Stimulated activated CD8-positive, alpha-beta memory T cell treated with anti-CD3 and anti-CD28 coated beads, Interleukin-7, amount 100 ng/mL, for 4 hours (primary cell): ENCODE measurements around the gene GRID1.

Experiments used
- DNase-seq, 2 donors: peaks; one replicate each; pipeline ENCODE4 v3.0.0-alpha.2; 2020; ENCODE audit warnings: low read depth in 2 of 2

GRID1 gene

GRCh38 chr10:86139066-86139657 is 227.4 kb downstream of the GRID1 start:
- no peak for DNase-seq

- DNase-seq: no peak
Measured at GRCh38 chr10:86138551-86139065, 228.0 kb downstream of the GRID1 start.

- DNase-seq: no peak
Measured at GRCh38 chr10:86137561-86137960, 229.0 kb downstream of the GRID1 start.

GRCh38 chr10:86136934-86137333 is 229.7 kb downstream of the GRID1 start:
- no peak for DNase-seq

- DNase-seq: no peak
Measured at GRCh38 chr10:86135191-86135590, 231.4 kb downstream of the GRID1 start.

GRCh38 chr10:86130737-86131475 is 235.7 kb downstream of the GRID1 start:
- DNase-seq: no peak

GRCh38 chr10:86130041-86130440 is 236.6 kb downstream of the GRID1 start:
- no peak for DNase-seq

- no peak for DNase-seq
Measured at GRCh38 chr10:86128360-86128759, 238.2 kb downstream of the GRID1 start.

- no peak for DNase-seq
Measured at GRCh38 chr10:86127274-86127819, 239.2 kb downstream of the GRID1 start.

- DNase-seq: no peak
Measured at GRCh38 chr10:86124734-86125133, 241.9 kb downstream of the GRID1 start.

GRCh38 chr10:86123715-86124114 is 242.9 kb downstream of the GRID1 start:
- DNase-seq: no peak

- no peak for DNase-seq
Measured at GRCh38 chr10:86123304-86123703, 243.3 kb downstream of the GRID1 start.

- no peak for DNase-seq
Measured at GRCh38 chr10:86122646-86123045, 243.9 kb downstream of the GRID1 start.

GRCh38 chr10:86121200-86121599 is 245.4 kb downstream of the GRID1 start:
- DNase-seq: no peak

GRCh38 chr10:86117051-86117450 is 249.5 kb downstream of the GRID1 start:
- no peak for DNase-seq

- DNase-seq: no peak
Measured at GRCh38 chr10:86113983-86114382, 252.6 kb downstream of the GRID1 start.

GRCh38 chr10:86113501-86113900 is 253.1 kb downstream of the GRID1 start:
- DNase-seq: no peak

- no peak for DNase-seq
Measured at GRCh38 chr10:86113044-86113443, 253.6 kb downstream of the GRID1 start.

GRCh38 chr10:86111902-86112545 is 254.6 kb downstream of the GRID1 start:
- DNase-seq: no peak

- no peak for DNase-seq
Measured at GRCh38 chr10:86110156-86110786, 256.3 kb downstream of the GRID1 start.

- DNase-seq: no peak
Measured at GRCh38 chr10:86109421-86109820, 257.2 kb downstream of the GRID1 start.

GRCh38 chr10:86108696-86109095 is 257.9 kb downstream of the GRID1 start:
- DNase-seq: no peak
